HFF-Myc (cell line): ENCODE measurements around the gene ZNF672.

ENCODE experiments used
- DNase-seq: peaks from one replicate; pipeline ENCODE4 v3.0.0-alpha.2; 2011; ENCODE audit warnings: low read depth; ENCODE audit errors: extremely low read depth
- H3K4me3 ChIP-seq: replicated peaks from 2 replicates; pipeline ENCODE4 v1.5.1; 2011; ENCODE audit warnings: low read depth, mild to moderate bottlenecking, control low read depth, low read length
- TF ChIP-seq, protein P1 (sequence below): IDR thresholded peaks from 2 replicates; pipeline ENCODE4 v1.5.1; 2012; ENCODE audit warnings: mild to moderate bottlenecking, low read depth, low read length, control low read depth; ENCODE audit errors: missing control alignments

ZNF672 gene

DNA sequence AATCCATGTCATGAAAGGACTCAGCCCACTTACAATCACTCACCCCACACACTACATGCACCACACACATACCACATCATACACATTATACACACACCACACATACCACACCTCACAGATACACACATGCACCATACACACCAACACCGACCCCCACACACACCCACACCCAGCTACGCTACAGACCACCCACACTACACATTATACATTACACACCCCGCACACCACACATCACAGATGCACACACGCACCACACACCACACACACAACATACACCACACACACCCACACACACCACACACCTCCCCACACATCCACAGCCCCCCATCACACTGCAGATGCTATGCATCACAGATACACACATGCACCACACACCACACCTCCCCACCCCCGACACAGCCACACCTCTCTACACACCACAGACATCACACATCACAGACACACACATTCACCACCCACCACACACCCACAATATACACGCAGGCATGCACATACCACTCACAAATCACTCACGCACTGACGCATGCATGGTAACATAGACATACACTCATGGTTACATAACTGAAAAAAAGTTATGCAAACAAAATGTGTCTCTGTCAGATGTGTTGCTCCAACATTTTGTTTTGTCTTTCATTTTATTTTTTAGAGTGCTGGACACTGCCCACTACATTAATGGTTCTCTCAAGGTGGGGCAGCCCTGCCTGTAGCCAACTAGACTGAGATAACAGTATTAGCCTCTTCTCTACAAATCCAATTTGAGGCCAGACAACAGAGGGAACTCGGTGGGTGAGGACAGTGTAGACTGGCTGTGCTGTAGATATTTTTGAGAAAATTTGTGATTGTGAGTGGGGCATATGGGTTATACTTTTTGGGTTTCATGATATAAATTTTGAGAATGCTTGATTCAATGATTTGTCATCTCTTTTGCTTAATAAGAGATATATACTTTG, 52.8 kb downstream of the ZNF672 start:
- DNase-seq: no peak
- TF ChIP-seq, protein P1, sequence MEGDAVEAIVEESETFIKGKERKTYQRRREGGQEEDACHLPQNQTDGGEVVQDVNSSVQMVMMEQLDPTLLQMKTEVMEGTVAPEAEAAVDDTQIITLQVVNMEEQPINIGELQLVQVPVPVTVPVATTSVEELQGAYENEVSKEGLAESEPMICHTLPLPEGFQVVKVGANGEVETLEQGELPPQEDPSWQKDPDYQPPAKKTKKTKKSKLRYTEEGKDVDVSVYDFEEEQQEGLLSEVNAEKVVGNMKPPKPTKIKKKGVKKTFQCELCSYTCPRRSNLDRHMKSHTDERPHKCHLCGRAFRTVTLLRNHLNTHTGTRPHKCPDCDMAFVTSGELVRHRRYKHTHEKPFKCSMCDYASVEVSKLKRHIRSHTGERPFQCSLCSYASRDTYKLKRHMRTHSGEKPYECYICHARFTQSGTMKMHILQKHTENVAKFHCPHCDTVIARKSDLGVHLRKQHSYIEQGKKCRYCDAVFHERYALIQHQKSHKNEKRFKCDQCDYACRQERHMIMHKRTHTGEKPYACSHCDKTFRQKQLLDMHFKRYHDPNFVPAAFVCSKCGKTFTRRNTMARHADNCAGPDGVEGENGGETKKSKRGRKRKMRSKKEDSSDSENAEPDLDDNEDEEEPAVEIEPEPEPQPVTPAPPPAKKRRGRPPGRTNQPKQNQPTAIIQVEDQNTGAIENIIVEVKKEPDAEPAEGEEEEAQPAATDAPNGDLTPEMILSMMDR: no peak
- H3K4me3 ChIP-seq: no peak overlapping the region

DNA sequence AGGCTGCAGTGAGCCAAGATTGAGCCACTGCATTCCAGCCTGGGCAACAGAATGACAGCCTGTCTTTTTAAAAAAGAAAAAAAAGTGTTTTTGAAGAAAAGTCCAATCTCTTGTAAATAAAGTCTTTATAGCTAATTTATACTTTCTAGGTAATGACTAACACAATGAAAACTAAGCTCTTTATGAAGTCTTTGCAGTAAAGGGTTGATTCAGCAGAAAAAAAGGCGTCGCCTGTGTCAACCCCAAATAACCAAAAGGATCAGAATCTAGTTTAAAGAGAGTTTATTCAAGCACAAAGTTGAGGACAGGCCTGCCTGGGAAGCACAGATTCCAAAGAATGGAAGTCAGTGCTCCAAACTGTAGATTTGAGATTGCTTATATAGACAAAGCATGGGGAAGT, 53.7 kb downstream of the ZNF672 start:
- no peak for DNase-seq
- TF ChIP-seq, protein P1: no peak
- H3K4me3 ChIP-seq: no peak overlapping the region

DNA sequence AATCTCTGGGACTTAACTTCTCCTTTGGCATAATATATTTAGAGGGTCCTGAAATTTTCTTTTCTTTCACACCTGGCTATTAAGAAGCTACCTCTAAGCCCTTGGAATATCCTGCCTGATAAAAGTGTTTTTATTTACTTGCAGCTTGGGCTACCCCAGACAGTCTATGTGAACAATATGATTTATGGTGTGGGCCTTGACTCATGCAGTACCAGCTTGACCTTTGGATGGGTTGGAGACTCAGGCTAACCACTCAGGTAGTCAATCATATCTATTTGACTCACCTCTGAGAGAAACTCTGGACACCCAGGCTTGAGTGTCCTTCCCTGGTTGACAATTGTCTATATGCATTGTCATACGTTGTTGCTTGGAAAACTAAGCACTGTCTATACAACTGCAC, 54.6 kb downstream of the ZNF672 start:
- TF ChIP-seq, protein P1: no peak

DNA sequence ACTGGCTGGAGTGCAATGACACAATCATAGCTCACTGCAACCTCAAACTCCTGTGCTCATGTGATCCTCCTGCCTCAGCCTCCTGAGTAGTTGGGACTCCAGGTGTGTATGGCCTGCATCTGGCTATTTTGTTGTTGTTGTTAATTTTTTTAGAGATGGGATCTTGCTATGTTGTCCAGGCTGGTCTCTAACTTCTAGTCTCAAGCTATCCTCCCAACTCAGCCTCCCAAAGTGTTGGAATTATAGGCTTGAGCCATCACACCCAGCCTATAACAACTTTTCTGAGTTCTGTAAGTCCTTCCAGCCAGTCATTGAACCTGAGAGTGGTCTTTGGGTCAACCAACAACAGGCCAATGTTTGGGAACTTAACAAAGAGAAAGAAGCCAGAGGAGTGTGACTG, 56.8 kb downstream of the ZNF672 start:
- no peak for DNase-seq
- H3K4me3 ChIP-seq: no peak overlapping the region
- TF ChIP-seq, protein P1: no peak

More for the DNA sequence above, 54.6 kb downstream of the ZNF672 start:
- no peak overlapping the region for H3K4me3 ChIP-seq
- DNase-seq: no peak

DNA sequence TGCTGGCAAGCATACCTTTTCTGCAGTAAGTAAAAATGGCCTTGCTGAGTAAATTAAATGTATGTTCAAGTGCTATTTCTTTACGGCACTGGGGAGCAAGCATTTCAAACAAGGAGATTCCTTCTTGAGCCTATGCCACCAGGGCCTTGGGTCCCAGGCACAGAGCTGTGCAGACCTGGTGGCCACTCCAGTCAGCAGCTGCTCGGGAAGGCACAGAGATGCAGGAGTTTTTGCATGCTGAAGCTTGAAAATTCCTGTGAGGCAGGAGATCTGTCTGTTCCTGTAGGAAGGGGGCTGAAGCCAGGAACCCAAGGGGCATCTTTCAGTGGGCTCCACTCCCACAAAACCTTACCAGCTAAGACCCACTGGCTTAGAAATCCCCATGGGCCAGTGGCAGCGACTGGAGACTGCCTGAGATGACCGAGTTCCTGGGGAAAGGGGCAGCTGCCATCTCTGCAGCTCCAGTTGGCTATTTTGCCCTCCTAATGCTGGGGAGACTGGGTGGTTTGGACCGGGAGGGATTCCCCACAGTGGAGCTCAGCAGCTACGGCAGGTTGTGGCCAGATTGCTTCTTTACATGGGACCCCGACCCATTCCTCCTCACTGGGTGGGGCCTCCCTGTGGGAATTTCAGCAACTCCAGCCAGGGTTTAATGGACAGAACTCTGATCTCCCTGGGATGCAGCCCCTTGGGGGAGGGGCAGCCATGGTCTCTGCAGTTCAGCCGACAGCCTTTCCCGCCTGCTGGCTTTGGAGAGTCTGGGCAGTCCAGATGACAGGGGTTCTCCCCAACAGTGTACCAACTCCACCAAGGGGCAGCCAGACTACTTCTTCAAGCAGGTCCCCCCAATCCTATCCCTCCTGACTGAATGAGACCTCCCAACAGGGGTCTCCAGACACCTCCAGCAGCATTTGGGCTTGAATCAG, 59.7 kb downstream of the ZNF672 start:
- H3K4me3 ChIP-seq: no peak overlapping the region
- no peak for DNase-seq
- TF ChIP-seq, protein P1: no peak
